Thyroid gland (tissue), 4 donors: ENCODE data around the gene SMIM11. TPM values are rescaled to one million over a fixed set of nuclear protein-coding genes. Genes with fewer than 3 reads are reported as not detected.

Experiments used
- DNase-seq, 2 donors: peaks; one replicate each; pipeline ENCODE4 v3.0.0-alpha.2; 2019
- H3K27ac ChIP-seq, 3 donors: fragments of 200-600 bp; sonication (generic); 1 replicate in 2 of 3; 2 replicates in 1 of 3; pipeline ENCODE4 v1.5.1; 2016 to 2019; ENCODE audit warnings: mild to moderate bottlenecking in 1 of 3, moderate library complexity in 1 of 3
- H3K27me3 ChIP-seq: fragments of 200-600 bp; sonication (generic); one replicate; pipeline ENCODE4 v1.5.1; 2019
- H3K36me3 ChIP-seq, 2 donors: fragments of 200-600 bp; sonication (generic); one replicate each; pipeline ENCODE4 v1.5.1; 2016 to 2019
- H3K4me1 ChIP-seq, 2 donors: fragments of 200-600 bp; sonication (generic); one replicate each; pipeline ENCODE4 v1.5.1; 2017 to 2019
- H3K4me3 ChIP-seq, 3 donors: fragments of 200-600 bp; sonication (generic); replicated peaks in 1 of 3; 1 replicate in 2 of 3; 2 replicates in 1 of 3; pipeline ENCODE4 v1.5.1; 2016; ENCODE audit warnings: mild to moderate bottlenecking in 1 of 3
- H3K9me3 ChIP-seq: fragments of 200-600 bp; sonication (generic); one replicate; pipeline ENCODE4 v1.5.1; 2017
- POLR2A ChIP-seq, 2 donors: fragments of 450-650 bp; IDR thresholded peaks; one replicate each; pipeline ENCODE4 v1.6.1; 2017; ENCODE audit warnings: antibody characterized with exemption in 2 of 2, mild to moderate bottlenecking in 2 of 2, moderate library complexity in 1 of 2
- WGBS, 2 donors: methylation state at CpG; one replicate each; pipeline ENCODE4 v1.1.5; 2017; 5-methylcytosine and 5-hydroxymethylcytosine counted together
- intact Hi-C: fragments of 100-400 bp; cut with DNase I; formaldehyde crosslinking; loops from one replicate; pipeline ENCODE4 v1.15.1; 2023
- total RNA-seq, 4 donors: library from RNA; depleted of rRNA; stranded (reverse); fragments of >200 nt; gene quantifications; one replicate each; pipeline ENCODE4 v1.2.3, GENCODE V29; 2016
- TF ChIP-seq, protein P1 (sequence below), 6 experiments: fragments of 200-600 bp in 3 of 6; fragments of 450-650 bp in 3 of 6; sonication (generic) in 3 of 6; IDR thresholded peaks; one replicate each; pipeline ENCODE4 v1.5.1; 2016 to 2019; ENCODE audit warnings: antibody characterized with exemption in 6 of 6, mild to moderate bottlenecking in 2 of 6, inconsistent platforms in 1 of 6, moderate library complexity in 1 of 6

Gene SMIM11
- total RNA-seq, 4 donors from 2014 or later = 1.5 to 64.1 (median 12.0) TPM

GRCh38 chr21:34335316-34335715, 40.0 kb upstream of the SMIM11 start:
- Histone ChIP-seq H3K27ac (peak overlapping the region; percentile 48 to 56 (median 53)), H3K4me3 (no peak overlapping the region), H3K4me1 (peaks cover 13 to 15% of the 10 kb centered on the region in 2 donors), H3K27me3 (no peaks in the 10 kb centered on the region), H3K36me3 (no peaks in the 10 kb centered on the region), H3K9me3 (no peaks in the 10 kb centered on the region)
- intact Hi-C loops = no loop called here
- TF ChIP-seq, protein P1, sequence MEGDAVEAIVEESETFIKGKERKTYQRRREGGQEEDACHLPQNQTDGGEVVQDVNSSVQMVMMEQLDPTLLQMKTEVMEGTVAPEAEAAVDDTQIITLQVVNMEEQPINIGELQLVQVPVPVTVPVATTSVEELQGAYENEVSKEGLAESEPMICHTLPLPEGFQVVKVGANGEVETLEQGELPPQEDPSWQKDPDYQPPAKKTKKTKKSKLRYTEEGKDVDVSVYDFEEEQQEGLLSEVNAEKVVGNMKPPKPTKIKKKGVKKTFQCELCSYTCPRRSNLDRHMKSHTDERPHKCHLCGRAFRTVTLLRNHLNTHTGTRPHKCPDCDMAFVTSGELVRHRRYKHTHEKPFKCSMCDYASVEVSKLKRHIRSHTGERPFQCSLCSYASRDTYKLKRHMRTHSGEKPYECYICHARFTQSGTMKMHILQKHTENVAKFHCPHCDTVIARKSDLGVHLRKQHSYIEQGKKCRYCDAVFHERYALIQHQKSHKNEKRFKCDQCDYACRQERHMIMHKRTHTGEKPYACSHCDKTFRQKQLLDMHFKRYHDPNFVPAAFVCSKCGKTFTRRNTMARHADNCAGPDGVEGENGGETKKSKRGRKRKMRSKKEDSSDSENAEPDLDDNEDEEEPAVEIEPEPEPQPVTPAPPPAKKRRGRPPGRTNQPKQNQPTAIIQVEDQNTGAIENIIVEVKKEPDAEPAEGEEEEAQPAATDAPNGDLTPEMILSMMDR (IDR thresholded peaks at IDR 0.05) = no peak
- TF ChIP-seq POLR2A (IDR thresholded peaks at IDR 0.05) = no peak
- 36 to 51% methylated on average over 6 of the region's 6 CpGs for WGBS, 2 donors
- DNase-seq = peak; percentile 72 to 81

DNA sequence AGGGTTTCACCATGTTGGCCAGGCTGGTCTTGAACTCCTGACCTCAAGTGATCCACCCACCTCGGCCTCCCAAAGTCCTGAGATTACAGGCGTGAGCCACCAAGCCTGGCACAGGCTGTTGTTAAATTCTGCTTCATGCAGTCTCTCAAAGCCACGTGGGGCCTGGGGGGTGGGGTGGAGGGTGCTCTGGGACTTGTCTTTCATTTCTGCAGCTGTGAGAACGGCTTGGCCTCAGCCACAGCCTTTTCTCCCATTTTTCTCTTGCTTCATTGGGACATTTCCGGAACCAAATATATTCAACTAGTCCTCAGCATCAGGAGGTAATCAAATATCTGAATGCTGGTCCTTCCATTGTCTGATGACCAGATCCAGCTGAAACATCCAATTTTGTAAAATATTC, 39.1 kb upstream of the SMIM11 start:
- no peak for TF ChIP-seq POLR2A (IDR thresholded peaks at IDR 0.05)
- TF ChIP-seq, protein P1 (IDR thresholded peaks at IDR 0.05) = no peak
- 85% methylated on average over 5 of the region's 5 CpGs for WGBS, 2 donors

DNA sequence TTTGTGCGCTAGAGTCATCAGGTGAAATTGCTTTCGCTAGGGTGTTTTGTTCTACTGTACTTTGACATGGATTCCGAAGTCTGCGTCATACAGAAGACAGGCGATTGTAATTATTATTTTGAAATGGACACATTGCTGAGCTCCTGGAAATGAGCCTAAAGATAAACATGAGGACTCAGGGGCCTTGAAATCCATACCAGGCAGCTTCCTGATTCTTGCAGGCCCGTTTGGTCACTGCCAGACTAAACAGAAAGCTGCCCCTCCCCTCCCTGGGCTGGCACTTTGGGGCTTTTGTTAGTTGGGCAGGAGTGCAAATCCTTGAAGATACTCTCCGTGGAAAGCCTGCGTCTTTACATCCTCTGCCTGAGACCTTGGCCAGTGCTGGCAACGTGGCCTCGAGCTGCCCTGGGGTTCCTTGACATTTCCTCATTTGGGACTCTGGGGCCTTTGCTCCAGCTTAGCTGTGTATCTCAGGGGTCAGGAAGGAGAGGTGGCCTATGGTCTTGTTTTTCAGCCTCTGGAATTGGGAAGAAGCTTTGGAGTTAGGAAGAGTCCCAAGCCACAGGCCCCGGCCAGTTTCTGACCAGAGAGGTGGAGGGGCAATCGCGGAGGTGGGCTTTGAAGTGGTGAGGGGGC, 38.4 kb upstream of the SMIM11 start:
- H3K4me3 ChIP-seq = no peak overlapping the region

More for the DNA sequence above, 39.1 kb upstream of the SMIM11 start:
- Histone ChIP-seq H3K4me1 (peaks cover 13 to 15% of the 10 kb centered on the region in 2 donors), H3K27me3 (no peaks in the 10 kb centered on the region), H3K4me3 (no peak overlapping the region), H3K36me3 (no peaks in the 10 kb centered on the region), H3K9me3 (no peaks in the 10 kb centered on the region), H3K27ac (peak overlapping the region in 2 of 3 donors; percentile 48 to 85)
- DNase-seq = no peak
- intact Hi-C loops = no loop called here

DNA sequence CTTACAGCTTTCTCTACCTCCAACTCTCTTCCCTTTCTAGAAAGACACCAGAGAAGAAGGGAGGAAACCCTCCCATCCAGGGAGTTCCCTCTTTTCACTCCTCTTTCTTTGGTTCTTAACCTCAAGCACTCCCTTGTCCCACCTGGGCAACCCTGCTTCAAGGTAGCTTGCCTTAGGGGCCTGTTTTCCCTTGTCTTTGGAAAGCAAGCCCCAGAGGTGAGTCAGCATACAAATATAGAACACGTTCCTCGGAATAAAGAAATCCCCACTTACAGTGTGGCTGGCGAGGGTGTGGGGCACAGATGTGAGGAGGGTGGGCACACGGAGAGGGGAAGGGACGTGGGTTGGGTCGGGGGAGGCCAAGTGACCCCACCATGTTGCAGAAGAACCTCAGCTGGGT, 37.6 kb upstream of the SMIM11 start:
- Histone ChIP-seq H3K4me1 (peaks cover 13 to 15% of the 10 kb centered on the region in 2 donors), H3K27ac (no peak overlapping the region), H3K9me3 (no peaks in the 10 kb centered on the region), H3K36me3 (no peaks in the 10 kb centered on the region), H3K4me3 (no peak overlapping the region), H3K27me3 (no peaks in the 10 kb centered on the region)
- DNase-seq = no peak
- intact Hi-C loops = no loop called here
- 81 to 83% methylated on average over 6 of the region's 6 CpGs for WGBS, 2 donors
- TF ChIP-seq POLR2A (IDR thresholded peaks at IDR 0.05) = no peak
- TF ChIP-seq, protein P1 (IDR thresholded peaks at IDR 0.05) = no peak

More for the DNA sequence above, 38.4 kb upstream of the SMIM11 start:
- H3K27ac ChIP-seq = peak overlapping the region in 1 of 3 donors; percentile 85
- H3K27me3 ChIP-seq = no peaks in the 10 kb centered on the region
- no peaks in the 10 kb centered on the region for H3K36me3 ChIP-seq
- TF ChIP-seq POLR2A (IDR thresholded peaks at IDR 0.05) = no peak
- TF ChIP-seq, protein P1 (IDR thresholded peaks at IDR 0.05) = no peak
- no peaks in the 10 kb centered on the region for H3K9me3 ChIP-seq
- intact Hi-C loops = no loop called here
- WGBS, 2 donors = 79 to 83% methylated on average over 11 to 13 of the region's 13 CpGs
- H3K4me1 ChIP-seq = peaks cover 13 to 15% of the 10 kb centered on the region in 2 donors
- no peak for DNase-seq

- DNase-seq = no peak
- no peaks in the 10 kb centered on the region for H3K9me3 ChIP-seq
- WGBS, 2 donors = 95 to 96% methylated on average over 8 of the region's 8 CpGs
- intact Hi-C loops = no loop called here
- no peak overlapping the region for H3K4me3 ChIP-seq
- H3K4me1 ChIP-seq = peaks cover 13 to 15% of the 10 kb centered on the region in 2 donors
- TF ChIP-seq, protein P1 (IDR thresholded peaks at IDR 0.05) = no peak
- no peak for TF ChIP-seq POLR2A (IDR thresholded peaks at IDR 0.05)
- no peaks in the 10 kb centered on the region for H3K27me3 ChIP-seq
- H3K36me3 ChIP-seq = no peaks in the 10 kb centered on the region
- H3K27ac ChIP-seq = no peak overlapping the region
These were observed 37.1 kb upstream of the SMIM11 start for GRCh38 chr21:34338226-34338625.
